ENCODE measurements around the gene ADGRV1. TPM values are rescaled to one million over a fixed set of nuclear protein-coding genes. Genes with fewer than 3 reads are reported as not detected.
"Not testable (repeated sequence)": the region's sequence is repeated elsewhere in the genome, so short reads cannot be mapped to it uniquely, and the experiment has no call there.

Gene ADGRV1
- total RNA-seq, 1 donor from 2014 or later: 474 TPM

- DNase-seq: no peak
Measured at GRCh38 chr5:90915393-90915792, 356.8 kb downstream of the ADGRV1 start.

GRCh38 chr5:90916947-90917800 lies 358.6 kb downstream of the ADGRV1 start:
- DNase-seq: no peak

GRCh38 chr5:90917928-90918668 lies 359.5 kb downstream of the ADGRV1 start:
- no peak for DNase-seq

- no peak for DNase-seq
Measured at GRCh38 chr5:90921418-90921973, 362.9 kb downstream of the ADGRV1 start.

DNA sequence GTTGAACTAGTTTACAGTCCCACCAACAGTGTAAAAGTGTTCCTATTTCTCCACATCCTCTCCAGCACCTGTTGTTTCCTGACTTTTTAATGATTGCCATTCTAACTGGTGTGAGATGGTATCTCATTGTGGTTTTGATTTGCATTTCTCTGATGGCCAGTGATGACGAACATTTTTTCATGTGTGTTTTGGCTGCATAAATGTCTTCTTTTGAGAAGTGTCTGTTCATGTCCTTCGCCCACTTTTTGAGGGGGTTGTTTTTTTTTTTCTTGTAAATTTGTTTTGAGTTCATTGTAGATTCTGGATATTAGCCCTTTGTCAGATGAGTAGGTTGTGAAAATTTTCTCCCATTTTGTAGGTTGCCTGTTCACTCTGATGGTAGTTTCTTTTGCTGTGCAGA lies 365.6 kb downstream of the ADGRV1 start:
- DNase-seq: not testable (repeated sequence)

DNA sequence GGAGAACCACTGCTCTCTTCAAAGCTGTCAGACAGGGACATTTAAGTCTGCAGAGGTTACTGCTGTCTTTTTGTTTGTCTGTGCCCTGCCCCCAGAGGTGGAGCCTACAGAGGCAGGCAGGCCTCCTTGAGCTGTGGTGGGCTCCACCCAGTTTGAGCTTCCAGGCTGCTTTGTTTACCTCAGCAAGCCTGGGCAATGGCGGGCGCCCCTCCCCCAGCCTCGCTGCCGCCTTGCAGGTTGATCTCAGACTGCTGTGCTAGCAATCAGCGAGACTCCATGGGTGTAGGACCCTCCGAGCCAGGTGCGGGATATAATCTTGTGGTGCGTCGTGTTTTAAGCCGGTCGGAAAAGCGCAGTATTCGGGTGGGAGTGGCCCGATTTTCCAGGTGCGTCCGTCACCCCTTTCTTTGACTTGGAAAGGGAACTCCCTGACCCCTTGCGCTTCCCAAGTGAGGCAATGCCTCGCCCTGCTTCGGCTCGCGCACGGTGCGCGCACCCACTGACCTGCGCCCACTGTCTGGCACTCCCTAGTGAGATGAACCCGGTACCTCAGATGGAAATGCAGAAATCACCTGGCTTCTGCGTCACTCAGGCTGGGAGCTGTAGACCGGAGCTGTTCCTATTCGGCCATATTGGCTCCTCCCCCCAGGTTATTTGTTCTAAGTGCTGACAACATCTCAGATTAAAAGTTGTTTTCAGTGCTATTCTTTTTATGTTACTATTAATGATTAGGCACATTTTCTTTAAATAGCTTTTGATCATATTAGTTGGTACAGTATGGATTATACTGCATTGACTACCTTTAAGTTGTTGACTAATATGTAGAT lies 370.6 kb downstream of the ADGRV1 start:
- not testable (repeated sequence) for DNase-seq

GRCh38 chr5:90930062-90930461 lies 371.5 kb downstream of the ADGRV1 start:
- DNase-seq: no peak

DNA sequence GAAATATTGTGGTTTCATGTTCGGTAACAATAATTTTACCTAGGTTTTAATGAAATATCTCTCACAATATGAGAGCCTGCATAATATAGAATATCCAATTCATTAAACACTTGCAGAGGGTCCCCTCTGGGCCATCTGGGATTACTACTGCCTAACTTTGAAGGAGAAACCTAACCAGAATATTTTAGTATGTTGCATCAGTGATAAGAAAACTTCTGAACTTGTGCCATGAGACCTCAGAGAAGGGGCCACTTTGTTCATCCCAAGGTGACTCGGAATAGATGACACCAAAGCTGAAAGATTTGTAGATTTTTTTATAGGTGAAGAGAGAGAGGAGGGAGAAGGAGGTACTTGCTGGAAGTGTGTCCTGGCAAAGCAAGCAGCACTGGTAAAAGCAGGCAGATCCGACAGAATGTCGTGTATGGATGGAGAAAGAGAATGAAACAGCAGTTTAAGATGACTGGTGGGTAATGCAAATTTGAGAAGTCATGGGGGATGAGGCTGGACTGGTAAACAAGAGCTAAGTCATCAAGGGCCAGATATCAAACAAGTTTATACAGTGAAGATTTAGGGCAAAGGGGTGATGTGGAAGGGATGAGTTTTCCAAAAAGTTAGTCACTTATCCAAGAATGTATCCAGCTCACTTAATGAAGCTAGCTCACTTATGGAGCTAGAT lies 372.3 kb downstream of the ADGRV1 start:
- DNase-seq: no peak

GRCh38 chr5:90932052-90932699 lies 373.6 kb downstream of the ADGRV1 start:
- DNase-seq: no peak

DNA sequence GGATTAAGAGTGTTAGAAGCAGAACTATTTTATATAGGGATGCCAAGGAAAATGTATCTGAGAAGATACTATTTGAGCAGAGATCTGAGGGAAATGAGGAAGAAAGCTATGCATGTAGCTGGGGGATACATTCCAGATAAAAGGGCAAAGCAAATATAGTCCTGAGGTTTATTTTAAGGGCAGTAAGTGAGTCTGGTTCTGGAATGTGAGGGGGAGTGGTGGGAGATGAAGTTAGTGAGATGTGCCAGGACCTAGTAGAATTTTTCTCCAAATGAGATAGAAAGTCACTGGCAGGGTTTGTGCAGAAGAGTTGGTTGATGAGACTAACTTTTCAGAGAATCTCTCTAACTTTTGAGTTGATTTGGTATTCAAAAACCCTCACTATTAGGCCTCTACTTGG lies 374.7 kb downstream of the ADGRV1 start:
- no peak for DNase-seq

DNA sequence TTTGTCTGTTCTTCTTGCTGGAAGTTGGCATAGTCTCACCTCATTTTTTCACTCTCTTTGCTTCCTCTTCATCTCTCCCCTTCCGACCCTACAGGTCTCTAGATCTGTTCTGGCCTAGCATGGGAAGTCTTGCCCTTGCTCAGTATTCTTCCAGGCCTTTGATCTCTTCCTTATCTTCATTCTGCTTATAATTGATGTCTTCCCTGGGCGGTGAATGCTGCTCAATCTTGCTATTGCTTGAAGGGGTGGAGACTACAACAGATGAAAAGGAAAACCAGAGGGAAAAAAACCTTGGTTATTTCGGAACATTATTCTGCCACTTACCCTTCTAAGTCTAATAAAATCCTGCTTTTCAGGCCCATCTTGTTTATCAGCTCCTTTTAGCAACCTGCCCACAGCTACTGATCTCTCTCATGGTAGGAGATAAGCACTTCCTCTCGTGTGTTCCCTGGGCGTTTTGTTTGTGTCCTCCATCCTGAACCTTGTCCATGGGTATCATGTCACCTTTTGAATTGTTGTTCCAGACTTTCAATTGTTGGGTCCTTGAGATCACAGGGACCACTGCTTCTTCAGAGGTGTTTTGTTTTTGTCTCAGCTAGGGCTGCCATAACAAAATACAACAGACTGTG lies 375.6 kb downstream of the ADGRV1 start:
- DNase-seq: no peak

- DNase-seq: no peak
Measured at GRCh38 chr5:90934738-90935137, 376.1 kb downstream of the ADGRV1 start.

- DNase-seq: no peak
Measured at GRCh38 chr5:90939211-90939610, 380.6 kb downstream of the ADGRV1 start.

- DNase-seq: no peak
Measured at GRCh38 chr5:90940227-90940995, 381.8 kb downstream of the ADGRV1 start.

- no peak for DNase-seq
Measured at GRCh38 chr5:90941002-90941720, 382.6 kb downstream of the ADGRV1 start.

DNA sequence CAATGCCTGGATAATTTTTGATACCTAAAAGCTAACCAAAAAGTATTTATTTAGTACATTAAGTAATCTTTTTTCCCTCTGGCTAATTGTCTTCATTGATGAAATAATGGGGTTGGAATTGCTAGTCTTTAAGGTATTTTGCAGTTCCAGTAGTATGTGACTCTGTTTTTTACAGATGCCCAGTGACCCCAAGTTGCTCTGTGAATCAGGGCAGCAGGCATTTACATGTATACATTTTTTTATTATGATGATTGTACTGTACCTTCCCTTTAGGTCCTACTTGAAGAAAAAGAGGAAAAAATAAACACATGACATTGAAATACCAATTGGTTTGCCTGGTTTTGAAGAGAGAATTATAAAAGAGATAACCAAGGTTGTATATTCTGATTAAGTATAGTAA lies 385.5 kb downstream of the ADGRV1 start:
- DNase-seq: no peak

GRCh38 chr5:90947667-90948066 lies 389.1 kb downstream of the ADGRV1 start:
- no peak for DNase-seq

DNA sequence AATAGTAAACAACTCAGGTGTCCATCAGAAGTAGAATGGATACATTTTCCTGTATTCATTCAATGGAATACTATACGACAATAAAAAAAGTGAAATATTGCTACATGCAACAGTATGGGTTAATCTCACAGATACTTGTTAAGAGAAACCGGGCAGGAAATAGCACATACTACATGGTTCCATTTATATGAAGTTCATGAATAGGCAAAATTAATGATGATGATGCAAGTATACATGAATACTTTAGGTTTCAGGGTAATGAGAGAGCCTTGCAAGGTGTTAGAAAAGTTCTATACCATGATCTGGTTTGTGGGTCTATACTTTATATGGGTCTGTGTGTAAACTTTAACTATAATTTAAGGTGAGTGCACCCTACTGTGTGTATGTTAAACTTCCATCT lies 390.4 kb downstream of the ADGRV1 start:
- DNase-seq: no peak

Data from occipital lobe (tissue), 2 donors.